ENCODE measurements around the gene PPP2R2D.

The PPP2R2D gene

DNA sequence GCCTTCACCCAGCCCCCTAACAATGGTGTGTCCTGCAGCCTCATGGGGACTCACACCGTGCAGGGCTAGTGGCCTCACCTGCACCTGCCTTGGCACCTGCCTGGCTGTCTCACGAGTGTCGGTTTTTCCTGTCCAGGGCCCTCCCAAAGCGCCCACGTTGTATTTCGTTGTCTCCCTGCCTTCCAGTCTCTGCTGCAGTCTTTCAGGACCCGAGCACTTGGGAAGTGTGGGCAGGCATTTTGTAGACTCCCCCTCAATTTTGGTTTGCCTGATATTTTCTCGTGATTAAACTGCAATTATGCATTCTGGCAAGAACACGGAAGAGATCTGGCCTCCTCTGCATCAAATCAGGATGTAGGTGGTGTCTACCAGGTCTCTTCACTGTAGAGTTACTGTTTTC lies 63.0 kb downstream of the PPP2R2D start:
- no peak for TF ChIP-seq CTCF (IDR thresholded peaks at IDR 0.05; ENCODE audit: insufficient read depth, low read depth, low read length, missing control alignments)
- H3K4me3 ChIP-seq (ENCODE audit: low read depth, low read length): no peak overlapping the region
- DNase-seq (ENCODE audit: low read depth): no peak

DNA sequence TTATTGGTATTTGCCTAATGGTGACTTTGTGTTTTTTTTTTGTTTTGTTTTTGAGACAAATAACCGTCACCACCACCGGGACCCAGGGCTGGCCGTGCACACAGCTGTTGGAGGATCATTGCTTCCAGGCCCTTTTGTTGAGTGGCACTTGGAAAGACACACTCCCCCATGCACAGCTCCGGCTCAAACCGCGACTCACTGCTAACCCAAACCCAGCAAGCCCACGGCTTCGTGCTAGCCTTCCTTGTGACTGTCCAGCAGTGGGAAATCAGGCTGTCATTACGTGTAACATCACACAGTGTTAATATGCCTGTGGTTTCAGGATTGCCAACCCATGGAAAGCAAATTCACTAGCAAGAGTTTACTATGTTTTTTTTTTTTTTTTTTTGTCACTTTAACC lies 63.5 kb downstream of the PPP2R2D start:
- no peak for TF ChIP-seq CTCF (IDR thresholded peaks at IDR 0.05; ENCODE audit: insufficient read depth, low read depth, low read length, missing control alignments)
- DNase-seq (ENCODE audit: low read depth): no peak

DNA sequence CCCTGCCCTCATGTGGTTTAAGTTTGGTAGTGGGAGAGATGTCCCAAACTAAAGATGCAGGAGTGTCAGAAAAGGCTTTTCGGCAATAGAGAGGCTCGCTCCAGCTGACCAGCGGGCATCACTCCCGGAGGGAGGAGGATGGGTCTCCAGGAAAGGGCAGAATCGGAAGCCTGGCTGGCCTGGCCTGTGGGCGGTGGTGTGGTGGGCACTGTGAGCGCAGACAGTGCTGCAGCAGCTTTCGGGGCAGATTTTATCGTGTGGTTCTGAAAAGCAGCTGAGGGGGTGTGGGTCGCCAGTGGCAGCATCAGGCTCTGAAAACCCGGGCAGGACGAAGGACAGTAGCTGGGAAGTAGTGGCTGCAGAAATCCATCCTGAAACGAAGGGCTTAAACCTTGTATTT lies 68.1 kb downstream of the PPP2R2D start:
- no peak overlapping the region for H3K4me3 ChIP-seq (ENCODE audit: low read depth, low read length)
- no peak for TF ChIP-seq CTCF (IDR thresholded peaks at IDR 0.05; ENCODE audit: insufficient read depth, low read depth, low read length, missing control alignments)
- no peak for DNase-seq (ENCODE audit: low read depth)

More for the DNA sequence above, 63.5 kb downstream of the PPP2R2D start:
- no peak overlapping the region for H3K4me3 ChIP-seq (ENCODE audit: low read depth, low read length)

DNA sequence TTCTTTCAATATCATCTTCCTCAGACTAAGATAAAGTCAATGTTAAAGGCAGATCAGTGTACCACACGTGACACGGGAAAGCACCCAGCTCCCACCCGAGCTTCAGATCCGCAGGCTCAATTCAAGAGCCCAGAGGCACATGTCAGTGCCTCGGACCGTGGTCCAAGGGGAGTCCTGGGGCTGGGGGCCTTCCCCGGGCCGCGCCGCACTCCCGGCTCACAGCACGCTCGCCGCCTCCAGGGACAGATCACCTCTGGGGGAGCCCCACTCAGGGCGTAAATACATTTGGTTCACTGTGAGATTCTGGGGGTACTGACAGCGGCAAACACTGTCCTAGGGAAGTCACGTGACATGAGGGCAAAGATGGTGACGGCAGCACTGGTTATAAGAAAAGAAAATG lies 70.1 kb downstream of the PPP2R2D start:
- H3K4me3 ChIP-seq (ENCODE audit: low read depth, low read length): no peak overlapping the region
- no peak for DNase-seq (ENCODE audit: low read depth)
- TF ChIP-seq CTCF (IDR thresholded peaks at IDR 0.05; ENCODE audit: insufficient read depth, low read depth, low read length, missing control alignments): no peak

GRCh38 chr10:131971591-131971990 lies 70.8 kb downstream of the PPP2R2D start:
- DNase-seq (ENCODE audit: low read depth): no peak
- TF ChIP-seq CTCF (IDR thresholded peaks at IDR 0.05; ENCODE audit: insufficient read depth, low read depth, low read length, missing control alignments): no peak

DNA sequence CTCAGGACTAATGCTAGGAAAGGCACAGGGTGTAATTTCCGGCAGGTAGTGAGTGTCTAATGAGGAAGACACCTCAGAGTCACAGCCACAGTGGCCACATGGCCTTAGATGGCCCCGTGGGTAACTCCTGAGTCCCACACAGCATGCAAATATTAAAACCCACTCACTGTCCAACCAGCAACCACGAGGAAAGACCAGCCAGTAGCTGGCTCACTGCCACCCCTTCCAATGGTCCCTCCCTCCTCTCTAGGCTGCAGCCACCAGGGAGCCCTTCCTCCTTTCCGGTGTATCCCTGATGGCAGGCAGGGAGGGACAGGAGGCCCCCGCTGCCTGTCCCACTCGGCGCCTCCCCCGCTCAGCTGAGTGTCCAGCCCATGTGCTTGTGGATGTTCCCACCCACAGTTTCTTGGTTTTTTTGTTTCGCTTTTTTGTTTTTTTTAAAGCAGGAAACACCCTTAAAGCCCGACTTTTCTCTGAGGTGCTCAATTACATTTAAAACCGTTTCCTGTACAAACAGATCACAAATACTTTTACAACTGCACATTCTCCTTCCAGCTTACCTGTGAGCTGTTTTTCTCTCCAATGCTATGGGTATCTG lies 71.8 kb downstream of the PPP2R2D start:
- no peak overlapping the region for H3K4me3 ChIP-seq (ENCODE audit: low read depth, low read length)
- DNase-seq (ENCODE audit: low read depth): no peak
- TF ChIP-seq CTCF (IDR thresholded peaks at IDR 0.05; ENCODE audit: insufficient read depth, low read depth, low read length, missing control alignments): no peak

More at GRCh38 chr10:131971591-131971990, 70.8 kb downstream of the PPP2R2D start:
- H3K4me3 ChIP-seq (ENCODE audit: low read depth, low read length): no peak overlapping the region

Measured in GM12865 (cell line).